ENCODE data around the gene PCDHB13.
"Not testable (repeated sequence)": the region's sequence is repeated elsewhere in the genome, so short reads cannot be mapped to it uniquely, and the experiment has no call there.

GRCh38 chr5:141177577-141178191 is 36.0 kb upstream of the PCDHB13 start, which contains the start of gene PCDHB8:
- TF ChIP-seq FOXA1 (IDR thresholded peaks at IDR 0.05); BHLHE40 (IDR thresholded peaks at IDR 0.05; ENCODE audit: borderline replicate concordance): not testable (repeated sequence)
